Right lobe of liver (tissue), 4 donors: Measurements from ENCODE around the gene MYADML2.

ENCODE experiments used
- POLR2A ChIP-seq: fragments of 450-650 bp; IDR thresholded peaks from one replicate; pipeline ENCODE4 v1.6.1; 2017; ENCODE audit warnings: antibody characterized with exemption, mild to moderate bottlenecking
- TF ChIP-seq, protein P1 (sequence below), 4 donors: fragments of 200-600 bp in 3 of 4; fragments of 450-650 bp in 1 of 4; IDR thresholded peaks; one replicate each; pipeline versions ENCODE4 v1.5.1 to v1.8.0; 2016 to 2022; ENCODE audit warnings: antibody characterized with exemption in 4 of 4, mild to moderate bottlenecking in 2 of 4
- donor health status: DM: no; HTN: no; CAD: no.
- donor health status: DM: no; HTN: no; CAD: no.
- donor health status: DM: no; HTN: yes; CAD: no.

DNA sequence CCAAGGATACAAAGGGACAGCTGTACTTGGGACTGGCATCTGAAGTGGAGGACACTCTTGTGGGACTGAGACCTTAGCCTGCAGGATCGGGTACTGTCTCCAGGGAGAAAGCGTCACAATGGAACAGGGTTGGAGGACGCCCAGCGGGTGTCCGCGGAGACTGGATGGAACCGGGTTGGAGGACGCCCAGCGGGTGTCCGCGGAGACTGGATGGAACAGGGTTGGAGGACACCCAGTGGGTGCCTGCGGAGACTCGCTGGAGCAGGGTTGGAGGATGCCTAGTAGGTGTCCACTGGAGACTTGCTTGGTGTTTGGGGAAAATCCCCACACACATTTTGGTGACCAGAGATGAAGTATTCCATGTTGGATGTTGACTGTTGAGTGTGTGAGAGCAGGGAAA is at the start of gene MYADML2:
- no peak for TF ChIP-seq POLR2A
- TF ChIP-seq, protein P1, sequence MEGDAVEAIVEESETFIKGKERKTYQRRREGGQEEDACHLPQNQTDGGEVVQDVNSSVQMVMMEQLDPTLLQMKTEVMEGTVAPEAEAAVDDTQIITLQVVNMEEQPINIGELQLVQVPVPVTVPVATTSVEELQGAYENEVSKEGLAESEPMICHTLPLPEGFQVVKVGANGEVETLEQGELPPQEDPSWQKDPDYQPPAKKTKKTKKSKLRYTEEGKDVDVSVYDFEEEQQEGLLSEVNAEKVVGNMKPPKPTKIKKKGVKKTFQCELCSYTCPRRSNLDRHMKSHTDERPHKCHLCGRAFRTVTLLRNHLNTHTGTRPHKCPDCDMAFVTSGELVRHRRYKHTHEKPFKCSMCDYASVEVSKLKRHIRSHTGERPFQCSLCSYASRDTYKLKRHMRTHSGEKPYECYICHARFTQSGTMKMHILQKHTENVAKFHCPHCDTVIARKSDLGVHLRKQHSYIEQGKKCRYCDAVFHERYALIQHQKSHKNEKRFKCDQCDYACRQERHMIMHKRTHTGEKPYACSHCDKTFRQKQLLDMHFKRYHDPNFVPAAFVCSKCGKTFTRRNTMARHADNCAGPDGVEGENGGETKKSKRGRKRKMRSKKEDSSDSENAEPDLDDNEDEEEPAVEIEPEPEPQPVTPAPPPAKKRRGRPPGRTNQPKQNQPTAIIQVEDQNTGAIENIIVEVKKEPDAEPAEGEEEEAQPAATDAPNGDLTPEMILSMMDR (IDR thresholded peaks at IDR 0.05) = no peak
